GM19025 (cell line): ENCODE data around the gene ZNF12.

Experiments used
- ATAC-seq: cut with Tn5 transposase; IDR thresholded peaks from one replicate; pipeline ENCODE4 v1.9.1; 2021; ENCODE audit warnings: mild to moderate bottlenecking, low read depth, moderate library complexity; ENCODE audit not compliant: unreplicated experiment

ZNF12 gene

GRCh38 chr7:6648066-6648814 lies 58.5 kb downstream of the ZNF12 start:
- ATAC-seq = no peak

DNA sequence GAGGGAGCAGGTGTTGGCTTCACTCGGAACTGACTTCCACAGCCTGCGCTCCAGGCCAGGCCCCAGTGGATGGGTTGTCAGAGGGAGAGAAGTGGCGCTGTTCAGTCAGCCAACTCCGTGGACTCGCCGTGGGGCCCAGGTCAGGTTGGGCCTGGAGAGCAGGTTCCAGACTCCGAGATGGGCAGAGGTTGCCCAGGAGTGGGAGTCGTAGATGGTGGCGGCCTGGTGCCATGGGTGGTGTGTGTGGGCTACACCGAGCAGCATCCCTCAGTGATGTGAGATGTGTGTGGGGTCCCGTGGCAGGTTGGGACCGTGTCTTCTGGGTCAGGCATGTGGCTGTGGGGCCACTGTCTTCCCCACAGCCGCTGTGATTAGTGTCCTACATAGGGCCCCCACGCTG lies 59.2 kb downstream of the ZNF12 start:
- ATAC-seq = no peak

- no peak for ATAC-seq
Measured at GRCh38 chr7:6647080-6647479, 59.7 kb downstream of the ZNF12 start.

GRCh38 chr7:6646465-6646864 lies 60.3 kb downstream of the ZNF12 start:
- ATAC-seq = no peak

DNA sequence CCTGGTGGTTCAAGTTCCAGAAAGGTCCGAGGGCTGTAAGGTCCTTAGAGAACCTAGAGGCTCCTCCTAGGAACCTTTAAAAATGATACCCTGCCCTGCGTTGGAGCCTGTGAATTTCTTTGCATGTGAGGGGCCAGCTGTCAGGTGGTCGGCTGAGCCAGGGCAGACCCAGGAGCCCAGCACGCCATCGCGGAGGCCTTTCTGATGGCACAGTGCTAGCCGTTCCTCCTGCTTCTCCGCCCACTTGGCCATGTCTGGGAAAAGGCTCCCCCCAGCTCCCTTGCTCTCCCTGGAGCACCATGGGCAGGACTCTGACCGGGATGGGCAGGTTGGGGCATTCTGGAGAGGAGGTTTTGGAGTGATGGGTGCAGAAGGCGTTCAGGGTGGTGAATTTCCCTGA lies 62.0 kb downstream of the ZNF12 start:
- no peak for ATAC-seq

- ATAC-seq = no peak
Measured at GRCh38 chr7:6643915-6644625, 62.7 kb downstream of the ZNF12 start.

- ATAC-seq = no peak
Measured at GRCh38 chr7:6642861-6643640, 63.7 kb downstream of the ZNF12 start.

DNA sequence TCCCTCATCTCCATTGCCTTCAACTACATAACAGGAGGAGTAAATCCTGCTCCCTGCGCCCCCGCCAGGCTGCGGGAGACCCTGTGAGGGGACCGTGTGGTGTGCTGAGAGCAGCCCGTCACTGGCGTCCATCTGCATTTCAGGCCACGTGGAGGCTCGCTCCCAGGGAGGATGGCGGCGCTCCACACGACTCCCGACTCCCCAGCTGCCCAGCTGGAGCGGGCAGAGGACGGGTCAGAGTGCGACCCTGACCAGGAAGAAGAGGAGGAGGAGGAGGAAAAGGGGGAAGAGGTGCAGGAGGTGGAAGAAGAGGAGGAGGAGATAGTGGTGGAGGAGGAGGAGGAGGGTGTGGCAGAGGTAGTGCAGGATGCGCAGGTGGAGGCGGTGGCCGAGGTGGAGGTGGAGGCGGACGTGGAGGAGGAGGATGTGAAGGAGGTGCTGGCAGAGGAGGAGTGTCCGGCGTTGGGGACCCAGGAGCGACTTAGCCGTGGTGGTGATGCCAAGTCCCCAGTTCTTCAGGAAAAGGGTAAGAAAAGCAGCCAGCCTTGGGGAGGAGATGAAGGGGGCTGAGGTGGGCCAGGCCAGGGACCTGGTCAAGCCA lies 64.4 kb downstream of the ZNF12 start:
- ATAC-seq = no peak

GRCh38 chr7:6641305-6642035 lies 65.3 kb downstream of the ZNF12 start:
- no peak for ATAC-seq

DNA sequence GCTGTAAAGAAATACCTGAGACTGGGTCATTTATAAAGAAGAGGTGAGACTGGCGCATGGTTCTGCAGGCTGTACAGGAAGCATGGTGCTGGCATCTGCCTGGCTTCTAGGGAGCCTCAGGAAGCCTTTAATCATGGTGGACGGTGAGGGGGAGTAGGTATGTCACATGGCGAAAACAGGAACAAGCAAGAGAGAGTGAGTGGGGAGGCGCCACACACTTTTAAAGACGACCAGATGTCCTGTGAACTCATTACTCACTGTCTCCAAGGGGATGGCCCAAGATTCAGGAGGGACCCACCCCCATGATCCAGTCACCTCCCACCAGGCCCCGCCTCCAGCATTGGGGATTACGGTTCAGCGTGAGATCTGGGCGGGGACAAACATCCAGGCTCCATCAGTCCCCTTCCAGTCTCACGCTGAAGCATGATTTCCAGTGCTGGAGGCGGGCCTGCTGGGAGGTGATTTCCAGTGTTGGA lies 66.5 kb downstream of the ZNF12 start:
- ATAC-seq = no peak

GRCh38 chr7:6639627-6640026 lies 67.1 kb downstream of the ZNF12 start:
- ATAC-seq = no peak

- no peak for ATAC-seq
Measured at GRCh38 chr7:6639032-6639431, 67.7 kb downstream of the ZNF12 start.
